HCT116 (cell line): ENCODE measurements around the gene CALD1. TPM values are rescaled to one million over a fixed set of nuclear protein-coding genes. Genes with fewer than 3 reads are reported as not detected.
A peak's percentile ranks its signal among the peaks of the same experiment; 100 is the strongest.

Experiments
- ATAC-seq: fragments of 200-7000 bp; cut with Tn5 transposase; 2 replicates; pipeline ENCODE4 v1.9.1; 2020; ENCODE audit warnings: mild to moderate bottlenecking, moderate library complexity
- BruUV-seq: library from RNA; stranded (reverse); fragments of 400-500 nt; replicated peaks from 2 replicates; lab custom pipeline; 2021; lab: Mats Ljungman, UMichigan
- CTCF ChIA-PET: fragments of 300-600 bp; sonication (Branson Sonifier 250); formaldehyde crosslinking; loops from one replicate; lab custom pipeline; 2021; ENCODE audit warnings: antibody characterized with exemption; lab: Charles Lee
- POLR2A ChIA-PET: fragments of 300-600, 350-600 bp; sonication (Branson Sonifier 250); formaldehyde crosslinking; loops from one replicate; lab custom pipeline; 2021; ENCODE audit warnings: antibody characterized with exemption; lab: Charles Lee
- RAD21 ChIA-PET, 2 experiments: fragments of 300-600 bp; sonication (Branson Sonifier 250); formaldehyde crosslinking; loops; one replicate each; lab custom pipeline; 2023; ENCODE audit warnings: low total read pairs in 2 of 2; ENCODE audit not compliant: uncharacterized antibody in 2 of 2, unreplicated experiment in 2 of 2, low non-redundant PET in 1 of 2; lab: Charles Lee
- DNase-seq: peaks from one replicate; pipeline ENCODE4 v3.0.0-alpha.2; 2010; ENCODE audit warnings: low read depth, low spot score
- H2AFZ ChIP-seq: fragments of 200-600 bp; shearing (Covaris generic), sonication (generic); 2 replicates; pipeline ENCODE4 v1.6.1; 2017; ENCODE audit warnings: low read depth, mixed run types, mixed read lengths, antibody characterized with exemption, low read length; ENCODE audit not compliant: poor library complexity, severe bottlenecking
- H3K27ac ChIP-seq: 2 replicates; pipeline ENCODE4 v1.5.1; 2012; ENCODE audit warnings: low read depth, low read length
- H3K27me3 ChIP-seq: fragments of 200-600 bp; sonication (generic); 2 replicates; pipeline ENCODE4 v1.6.1; 2016; ENCODE audit warnings: mixed run types, low read length, mixed read lengths; ENCODE audit not compliant: insufficient read depth
- H3K36me3 ChIP-seq, 2 experiments: fragments of 200-500 bp in 1 of 2; fragments of 200-600 bp in 1 of 2; sonication (Bioruptor generic) in 1 of 2; sonication (generic) in 1 of 2; 2 replicates each; pipeline versions ENCODE4 v1.5.1 to v1.6.1; 2014 to 2016; ENCODE audit warnings: low read length in 2 of 2, inconsistent platforms in 1 of 2, mixed read lengths in 1 of 2, mixed run types in 1 of 2; ENCODE audit not compliant: insufficient read depth in 2 of 2, control insufficient read depth in 1 of 2
- H3K4me1 ChIP-seq, 2 experiments: fragments of 200-600 bp in 1 of 2; sonication (generic) in 1 of 2; 2 replicates each; pipeline versions ENCODE4 v1.5.1 to v1.6.1; 2012 to 2017; ENCODE audit warnings: low read length in 2 of 2, inconsistent platforms in 1 of 2, mild to moderate bottlenecking in 1 of 2, mixed read lengths in 1 of 2, mixed run types in 1 of 2, moderate library complexity in 1 of 2; ENCODE audit not compliant: insufficient read depth in 2 of 2, control insufficient read depth in 1 of 2
- H3K4me2 ChIP-seq: fragments of 200-600 bp; sonication (generic); 2 replicates; pipeline ENCODE4 v1.6.1; 2017; ENCODE audit warnings: mixed run types, low read length, mixed read lengths
- H3K4me3 ChIP-seq, 2 experiments: fragments of 200-600 bp in 1 of 2; sonication (generic) in 1 of 2; replicated peaks in 1 of 2; 2 replicates each; pipeline ENCODE4 v1.5.1; 2011 to 2016; ENCODE audit warnings: low read length in 2 of 2, control low read depth in 1 of 2, low read depth in 1 of 2, mild to moderate bottlenecking in 1 of 2, mixed read lengths in 1 of 2, mixed run types in 1 of 2
- H3K79me2 ChIP-seq: fragments of 200-600 bp; sonication (generic); 2 replicates; pipeline ENCODE4 v1.6.1; 2017; ENCODE audit warnings: mild to moderate bottlenecking, mixed run types, low read length, moderate library complexity, mixed read lengths; ENCODE audit not compliant: insufficient read depth
- H3K9ac ChIP-seq: fragments of 200-600 bp; sonication (generic); 2 replicates; pipeline ENCODE4 v1.6.1; 2016; ENCODE audit warnings: low read length, mixed read lengths
- H3K9me2 ChIP-seq: fragments of 200-600 bp; sonication (generic), shearing (Covaris generic); 2 replicates; pipeline ENCODE4 v1.6.1; 2017; ENCODE audit warnings: mixed run types, mild to moderate bottlenecking, moderate library complexity; ENCODE audit not compliant: insufficient read depth
- H3K9me3 ChIP-seq, 2 experiments: fragments of 200-500 bp in 1 of 2; fragments of 200-600 bp in 1 of 2; sonication (Bioruptor generic) in 1 of 2; sonication (generic) in 1 of 2; 2 replicates each; pipeline ENCODE4 v1.6.1; 2014 to 2017; ENCODE audit warnings: low read length in 2 of 2, mixed read lengths in 2 of 2, inconsistent platforms in 1 of 2, low read depth in 1 of 2, mild to moderate bottlenecking in 1 of 2, mixed run types in 1 of 2, moderate library complexity in 1 of 2; ENCODE audit not compliant: control insufficient read depth in 1 of 2, insufficient read depth in 1 of 2
- H4K20me1 ChIP-seq: fragments of 200-600 bp; sonication (generic), shearing (Covaris generic); 2 replicates; pipeline ENCODE4 v1.6.1; 2017; ENCODE audit warnings: mixed run types, mild to moderate bottlenecking, moderate library complexity; ENCODE audit not compliant: insufficient read depth
- EGR1 ChIP-seq: IDR thresholded peaks from 2 replicates; pipeline ENCODE4 v1.6.1; 2012; ENCODE audit warnings: low read depth
- ELF1 ChIP-seq: IDR thresholded peaks from 2 replicates; pipeline ENCODE4 v1.6.1; 2012; ENCODE audit warnings: low read depth, borderline replicate concordance
- EZH2 ChIP-seq: fragments of 200-600 bp; sonication (generic); IDR thresholded peaks from 2 replicates; pipeline ENCODE4 v1.6.1; 2017; ENCODE audit warnings: antibody characterized with exemption, mixed run types
- EZH2phosphoT487 ChIP-seq: fragments of 200-600 bp; IDR thresholded peaks from 2 replicates; pipeline ENCODE4 v1.6.1; 2018; ENCODE audit warnings: antibody characterized with exemption, borderline replicate concordance
- FOSL1 ChIP-seq: IDR thresholded peaks from 2 replicates; pipeline ENCODE4 v1.6.1; 2012; ENCODE audit warnings: low read depth
- MAX ChIP-seq: IDR thresholded peaks from 2 replicates; pipeline ENCODE4 v1.6.1; 2012
- POLR2A ChIP-seq: IDR thresholded peaks from 2 replicates; pipeline ENCODE4 v1.7.0; 2011; ENCODE audit warnings: borderline replicate concordance; ENCODE audit not compliant: insufficient read depth, insufficient read length; ENCODE audit errors: extremely low read depth
- POLR2AphosphoS5 ChIP-seq: IDR thresholded peaks from 2 replicates; pipeline ENCODE4 v1.6.1; 2011; ENCODE audit warnings: mild to moderate bottlenecking, low read depth, low read length, moderate library complexity
- REST ChIP-seq: IDR thresholded peaks from 2 replicates; pipeline ENCODE4 v1.6.1; 2012; ENCODE audit warnings: low read depth
- SIN3A ChIP-seq: IDR thresholded peaks from 2 replicates; pipeline ENCODE4 v1.6.1; 2012; ENCODE audit warnings: low read depth
- SRF ChIP-seq: IDR thresholded peaks from 2 replicates; pipeline ENCODE4 v1.6.1; 2012; ENCODE audit warnings: low read depth
- ZBTB33 ChIP-seq: IDR thresholded peaks from 2 replicates; pipeline ENCODE4 v1.6.1; 2011; ENCODE audit warnings: mild to moderate bottlenecking, low read length, moderate library complexity; ENCODE audit not compliant: insufficient replicate concordance; ENCODE audit errors: extremely low read depth
- ZNF274 ChIP-seq: fragments of 200-500 bp; sonication (Bioruptor generic); IDR thresholded peaks from 2 replicates; pipeline ENCODE4 v1.6.1; 2014; ENCODE audit warnings: mild to moderate bottlenecking, low read depth, low read length, inconsistent platforms
- intact Hi-C: fragments of 100-400 bp; cut with micrococcal nuclease; formaldehyde crosslinking; loops from 2 replicates; pipeline ENCODE4 v1.10.0; 2022
- total RNA-seq: library from RNA; stranded (reverse); gene quantifications from one replicate; pipeline ENCODE4 v1.2.1, GENCODE V29; 2021; ENCODE audit not compliant: unreplicated experiment

Gene CALD1
- total RNA-seq, 1 experiment from 2014 or later: 66.8 TPM

- TF ChIP-seq POLR2A (peak; percentile 73), FOSL1 (no peak), POLR2AphosphoS5 (peak; percentile 81), EZH2phosphoT487 (no peak), SRF (no peak; the same call in 1 of the 2 replicates), ZNF274 (no peak), EZH2 (no peak)
Measured at GRCh38 chr7:134986363-134987251, 207.2 kb downstream of the CALD1 start, which contains the start of gene AGBL3 (continued).

GRCh38 chr7:134988161-134988560 lies 208.7 kb downstream of the CALD1 start:
- Histone ChIP-seq H3K27ac (no peak overlapping the region), H3K79me2 (peaks cover 18% of the 10 kb centered on the region), H3K9me2 (no peaks in the 10 kb centered on the region), H3K36me3 (0 out of 4 replicates have a peak, but pooled peaks cover 0 to 4% of the 10 kb centered on the region in 2 experiments), H2AFZ (no peak overlapping the region), H3K4me2 (no peak overlapping the region), H3K9me3 (no peaks in the 10 kb centered on the region), H3K4me3 (no peak overlapping the region), H3K27me3 (no peaks in the 10 kb centered on the region), H3K9ac (no peak overlapping the region), H3K4me1 (peaks cover 0 to 16% of the 10 kb centered on the region in 2 experiments; a peak in 2 of 4 replicates), H4K20me1 (no peaks in the 10 kb centered on the region)
- ChIA-PET RAD21 (no interaction called here), POLR2A (no interaction called here), CTCF (interaction anchor here (4.0 kb wide), 1 partner anchor 181 kb away, joined by 18 read pairs; no protein-coding TSS in a partner anchor)
- ATAC-seq (no peak), DNase-seq (no peak)
- no TSS peak for BruUV-seq
- intact Hi-C loops: no loop called here
- TF ChIP-seq REST: no peak
- TF ChIP-seq SIN3A: no peak
- TF ChIP-seq EGR1: no peak
- no peak for TF ChIP-seq MAX
- TF ChIP-seq ZBTB33: no peak
- TF ChIP-seq ELF1: no peak
